Measurements from ENCODE around the gene YWHAG.
A peak's percentile ranks its signal among the peaks of the same experiment; 100 is the strongest.
"Not testable (repeated sequence)": the region's sequence is repeated elsewhere in the genome, so short reads cannot be mapped to it uniquely, and the experiment has no call there.

The YWHAG gene

GRCh38 chr7:76364198-76364584 is 5.4 kb upstream of the YWHAG start:
- TF ChIP-seq POLR2A (IDR thresholded peaks at IDR 0.05; ENCODE audit: low read depth, low read length) = no peak
- no peak for FAIRE-seq
- DNase-seq (ENCODE audit: insufficient read length, low spot score) = peak; percentile 60

GRCh38 chr7:76363754-76364153 is 5.0 kb upstream of the YWHAG start:
- FAIRE-seq; DNase-seq (ENCODE audit: insufficient read length, low spot score): not testable (repeated sequence)

- TF ChIP-seq POLR2A (IDR thresholded peaks at IDR 0.05; ENCODE audit: low read depth, low read length) = no peak
- FAIRE-seq (no peak), DNase-seq (ENCODE audit: insufficient read length, low spot score) (no peak)
These were observed 1.3 kb upstream of the YWHAG start for GRCh38 chr7:76359978-76360638.

GRCh38 chr7:76359111-76359977 is 553 bp upstream of the YWHAG start:
- peak; percentile 15; the same call in 1 of the 2 replicates for TF ChIP-seq POLR2A (IDR thresholded peaks at IDR 0.05; ENCODE audit: low read depth, low read length)
- DNase-seq (ENCODE audit: insufficient read length, low spot score) = peak; percentile 81
- FAIRE-seq = no peak

GRCh38 chr7:76358011-76358480 is 745 bp downstream of the YWHAG start:
- FAIRE-seq = no peak

GRCh38 chr7:76357475-76358010 is 1.2 kb downstream of the YWHAG start:
- FAIRE-seq = no peak

More at GRCh38 chr7:76358011-76358480, 745 bp downstream of the YWHAG start:
- no peak for TF ChIP-seq POLR2A (IDR thresholded peaks at IDR 0.05; ENCODE audit: low read depth, low read length)
- DNase-seq (ENCODE audit: insufficient read length, low spot score) = no peak

GRCh38 chr7:76356823-76357222 is 2.0 kb downstream of the YWHAG start:
- DNase-seq (ENCODE audit: insufficient read length, low spot score) (no peak), FAIRE-seq (no peak)
- TF ChIP-seq POLR2A (IDR thresholded peaks at IDR 0.05; ENCODE audit: low read depth, low read length) = no peak

More at GRCh38 chr7:76357475-76358010, 1.2 kb downstream of the YWHAG start:
- DNase-seq (ENCODE audit: insufficient read length, low spot score) = no peak
- TF ChIP-seq POLR2A (IDR thresholded peaks at IDR 0.05; ENCODE audit: low read depth, low read length) = no peak

- DNase-seq (ENCODE audit: insufficient read length, low spot score) (no peak), FAIRE-seq (no peak)
- no peak for TF ChIP-seq POLR2A (IDR thresholded peaks at IDR 0.05; ENCODE audit: low read depth, low read length)
These were observed 2.7 kb downstream of the YWHAG start for GRCh38 chr7:76356115-76356514.

- no peak for FAIRE-seq
- no peak for DNase-seq (ENCODE audit: insufficient read length, low spot score)
These were observed 3.6 kb downstream of the YWHAG start for GRCh38 chr7:76354981-76355730.

GRCh38 chr7:76354516-76354915 is 4.3 kb downstream of the YWHAG start:
- DNase-seq (ENCODE audit: insufficient read length, low spot score) (no peak), FAIRE-seq (no peak)
- no peak for TF ChIP-seq POLR2A (IDR thresholded peaks at IDR 0.05; ENCODE audit: low read depth, low read length)

More at GRCh38 chr7:76354981-76355730, 3.6 kb downstream of the YWHAG start:
- TF ChIP-seq POLR2A (IDR thresholded peaks at IDR 0.05; ENCODE audit: low read depth, low read length) = no peak

GRCh38 chr7:76353744-76354143 is 5.0 kb downstream of the YWHAG start:
- DNase-seq (ENCODE audit: insufficient read length, low spot score) (no peak), FAIRE-seq (no peak)
- TF ChIP-seq POLR2A (IDR thresholded peaks at IDR 0.05; ENCODE audit: low read depth, low read length) = no peak

GRCh38 chr7:76352193-76352592 is 6.6 kb downstream of the YWHAG start:
- FAIRE-seq = no peak
- TF ChIP-seq POLR2A (IDR thresholded peaks at IDR 0.05; ENCODE audit: low read depth, low read length) = no peak
- DNase-seq (ENCODE audit: insufficient read length, low spot score) = no peak

GRCh38 chr7:76351372-76351771 is 7.4 kb downstream of the YWHAG start:
- TF ChIP-seq POLR2A (IDR thresholded peaks at IDR 0.05; ENCODE audit: low read depth, low read length) = no peak
- DNase-seq (ENCODE audit: insufficient read length, low spot score) (no peak), FAIRE-seq (no peak)
